Glutamatergic neuron (in vitro differentiated cells): Measurements from ENCODE around the gene EIF4G1. TPM values are rescaled to one million over a fixed set of nuclear protein-coding genes. Genes with fewer than 3 reads are reported as not detected.
A peak's percentile ranks its signal among the peaks of the same experiment; 100 is the strongest.

Source experiments
- DNase-seq: peaks from one replicate; pipeline ENCODE4 v3.0.0; 2022
- H3K27ac Mint-ChIP-seq: one replicate; pipeline ENCODE4 v1.8.0; 2020; ENCODE audit warnings: mild to moderate bottlenecking, mixed read lengths, inconsistent platforms; ENCODE audit not compliant: unreplicated experiment
- H3K27me3 Mint-ChIP-seq: one replicate; pipeline ENCODE4 v1.8.0; 2020; ENCODE audit warnings: mild to moderate bottlenecking, moderate library complexity, mixed read lengths, inconsistent platforms; ENCODE audit not compliant: unreplicated experiment
- H3K36me3 Mint-ChIP-seq: one replicate; pipeline ENCODE4 v1.8.0; 2020; ENCODE audit warnings: mild to moderate bottlenecking, mixed read lengths, inconsistent platforms; ENCODE audit not compliant: unreplicated experiment
- H3K4me1 Mint-ChIP-seq: one replicate; pipeline ENCODE4 v1.8.0; 2020; ENCODE audit warnings: mild to moderate bottlenecking, low read depth, mixed read lengths, inconsistent platforms; ENCODE audit not compliant: unreplicated experiment
- H3K4me3 Mint-ChIP-seq: one replicate; pipeline ENCODE4 v1.8.0; 2020; ENCODE audit warnings: mild to moderate bottlenecking, mixed read lengths, inconsistent platforms; ENCODE audit not compliant: unreplicated experiment
- H3K9me3 Mint-ChIP-seq: one replicate; pipeline ENCODE4 v1.8.0; 2020; ENCODE audit warnings: mild to moderate bottlenecking, moderate library complexity, mixed read lengths, inconsistent platforms; ENCODE audit not compliant: unreplicated experiment
- total RNA-seq: library from RNA; stranded (reverse); fragmentation: NEBNext Ultra II Directional; extraction: Animal tissue kit (Norgen Biotek cat#: 25700); gene quantifications from one replicate; pipeline ENCODE4 v1.2.1, GENCODE V29; 2021; ENCODE audit not compliant: unreplicated experiment
- TF ChIP-seq, protein P1 (sequence below): fragments of 200-600 bp; sonication (generic); IDR thresholded peaks from one replicate; pipeline ENCODE4 v1.5.0; 2021; ENCODE audit not compliant: partially characterized antibody, unreplicated experiment

EIF4G1 gene
- total RNA-seq, 1 donor from 2014 or later, result 346 TPM

GRCh38 chr3:184296616-184297015 lies 17.8 kb upstream of the EIF4G1 start:
- H3K4me3 Mint-ChIP-seq, result no peak overlapping the region
- TF ChIP-seq, protein P1, sequence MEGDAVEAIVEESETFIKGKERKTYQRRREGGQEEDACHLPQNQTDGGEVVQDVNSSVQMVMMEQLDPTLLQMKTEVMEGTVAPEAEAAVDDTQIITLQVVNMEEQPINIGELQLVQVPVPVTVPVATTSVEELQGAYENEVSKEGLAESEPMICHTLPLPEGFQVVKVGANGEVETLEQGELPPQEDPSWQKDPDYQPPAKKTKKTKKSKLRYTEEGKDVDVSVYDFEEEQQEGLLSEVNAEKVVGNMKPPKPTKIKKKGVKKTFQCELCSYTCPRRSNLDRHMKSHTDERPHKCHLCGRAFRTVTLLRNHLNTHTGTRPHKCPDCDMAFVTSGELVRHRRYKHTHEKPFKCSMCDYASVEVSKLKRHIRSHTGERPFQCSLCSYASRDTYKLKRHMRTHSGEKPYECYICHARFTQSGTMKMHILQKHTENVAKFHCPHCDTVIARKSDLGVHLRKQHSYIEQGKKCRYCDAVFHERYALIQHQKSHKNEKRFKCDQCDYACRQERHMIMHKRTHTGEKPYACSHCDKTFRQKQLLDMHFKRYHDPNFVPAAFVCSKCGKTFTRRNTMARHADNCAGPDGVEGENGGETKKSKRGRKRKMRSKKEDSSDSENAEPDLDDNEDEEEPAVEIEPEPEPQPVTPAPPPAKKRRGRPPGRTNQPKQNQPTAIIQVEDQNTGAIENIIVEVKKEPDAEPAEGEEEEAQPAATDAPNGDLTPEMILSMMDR, result no peak
- no peak overlapping the region for H3K27ac Mint-ChIP-seq
- peaks cover 6% of the 10 kb centered on the region for H3K4me1 Mint-ChIP-seq
- DNase-seq, result no peak
- H3K27me3 Mint-ChIP-seq, result peaks cover 4% of the 10 kb centered on the region
- H3K36me3 Mint-ChIP-seq, result no peaks in the 10 kb centered on the region
- peaks cover 2% of the 10 kb centered on the region for H3K9me3 Mint-ChIP-seq

DNA sequence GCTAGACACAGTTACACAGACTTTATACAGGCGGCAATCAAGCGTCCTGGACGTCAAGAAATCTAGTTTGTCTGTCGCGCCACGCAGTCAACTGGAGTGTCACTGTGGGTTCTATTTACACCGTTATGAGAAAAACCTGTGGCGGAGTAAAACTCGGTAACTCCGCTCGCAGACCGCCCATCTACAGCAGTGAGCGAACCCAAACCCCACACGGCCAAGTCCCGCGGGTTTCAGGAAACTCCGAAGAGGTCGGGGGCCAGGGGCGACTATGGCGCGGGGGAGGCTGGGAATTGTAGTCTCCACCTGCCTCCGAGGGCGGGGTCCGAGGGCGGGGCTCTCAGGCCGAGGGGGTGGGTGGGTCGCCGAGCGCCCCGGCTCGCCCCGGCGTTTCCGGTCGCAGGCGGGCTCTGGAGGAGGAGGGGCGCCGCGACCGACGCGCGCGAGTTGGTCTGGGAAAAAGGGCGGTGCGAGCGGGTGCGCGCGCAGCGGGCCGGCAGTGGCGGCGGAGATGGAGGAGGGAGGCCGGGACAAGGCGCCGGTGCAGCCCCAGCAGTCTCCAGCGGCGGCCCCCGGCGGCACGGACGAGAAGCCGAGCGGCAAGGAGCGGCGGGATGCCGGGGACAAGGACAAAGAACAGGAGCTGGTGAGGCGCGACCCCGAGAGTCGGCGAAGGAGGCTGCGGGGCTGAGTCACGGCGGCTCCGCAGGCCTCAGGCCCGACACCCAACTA lies 15.5 kb upstream of the EIF4G1 start, which contains the start of gene PSMD2:
Gene PSMD2 (plus strand): TSS at position 483 of the 729 bp plus-strand sequence. CDS start 26 bp downstream, at position 509.
- peak; percentile 99 for DNase-seq
- TF ChIP-seq, protein P1, result peak; percentile 9

DNA sequence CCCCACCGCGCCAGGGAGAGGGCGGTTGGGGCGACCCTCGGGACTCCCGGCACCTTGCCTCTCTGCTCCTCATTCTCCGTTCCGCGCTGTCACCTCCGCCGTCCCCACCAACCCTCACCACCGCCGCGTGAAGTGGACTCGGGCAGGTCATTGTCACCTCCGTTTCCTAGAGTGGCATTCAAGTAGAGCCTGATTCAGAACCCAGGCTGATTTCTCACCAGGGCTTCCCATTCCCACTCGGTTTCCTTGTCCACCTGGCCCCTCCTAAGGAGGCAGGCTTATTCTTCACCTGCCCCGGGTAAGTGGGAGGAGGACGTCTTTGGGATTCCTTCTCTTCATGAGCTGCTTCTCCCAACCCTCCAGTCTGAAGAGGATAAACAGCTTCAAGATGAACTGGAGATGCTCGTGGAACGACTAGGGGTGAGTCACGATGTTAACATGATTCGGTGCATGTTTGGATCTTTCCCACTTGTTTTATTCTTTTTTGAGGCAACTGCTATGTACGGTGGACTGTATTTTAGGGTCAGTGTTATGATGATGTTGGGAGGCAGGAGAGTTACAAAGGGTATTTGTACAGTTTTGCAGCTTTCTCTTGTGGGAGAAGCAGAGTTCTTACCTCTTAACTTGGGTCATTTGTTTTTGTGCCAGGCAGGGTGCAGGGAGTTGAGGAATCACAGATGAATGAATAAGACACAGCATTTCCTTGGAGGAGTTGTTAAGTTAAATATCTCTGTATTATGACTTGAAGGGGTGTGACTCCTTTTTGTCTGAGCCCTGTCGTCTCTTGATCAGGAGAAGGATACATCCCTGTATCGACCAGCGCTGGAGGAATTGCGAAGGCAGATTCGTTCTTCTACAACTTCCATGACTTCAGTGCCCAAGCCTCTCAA lies 14.7 kb upstream of the EIF4G1 start:
- H3K4me3 Mint-ChIP-seq, result peak overlapping the region; percentile 91
- no peaks in the 10 kb centered on the region for H3K36me3 Mint-ChIP-seq
- peak overlapping the region; percentile 15 for H3K27ac Mint-ChIP-seq
- peaks cover 4% of the 10 kb centered on the region for H3K27me3 Mint-ChIP-seq
- TF ChIP-seq, protein P1, result no peak
- peaks cover 2% of the 10 kb centered on the region for H3K9me3 Mint-ChIP-seq
- DNase-seq, result no peak
- peaks cover 6% of the 10 kb centered on the region for H3K4me1 Mint-ChIP-seq

More for the DNA sequence above, 15.5 kb upstream of the EIF4G1 start, which contains the start of gene PSMD2:
- peaks cover 6% of the 10 kb centered on the region for H3K4me1 Mint-ChIP-seq
- peak within 1 kb of the TSS; percentile 91 for H3K4me3 Mint-ChIP-seq
- peaks cover 2% of the 10 kb centered on the region for H3K9me3 Mint-ChIP-seq
- H3K27me3 Mint-ChIP-seq, result peaks cover 4% of the 10 kb centered on the region
- peak within 1 kb of the TSS; percentile 64 for H3K27ac Mint-ChIP-seq
- H3K36me3 Mint-ChIP-seq, result no peaks in the 10 kb centered on the region

GRCh38 chr3:184300378-184300720 lies 14.1 kb upstream of the EIF4G1 start:
- Mint-ChIP-seq H3K27ac (no peak overlapping the region), H3K27me3 (peaks cover 4% of the 10 kb centered on the region), H3K9me3 (peaks cover 2% of the 10 kb centered on the region), H3K4me3 (peak overlapping the region; percentile 91), H3K4me1 (peaks cover 6% of the 10 kb centered on the region), H3K36me3 (no peaks in the 10 kb centered on the region)
- no peak for DNase-seq
- TF ChIP-seq, protein P1, result no peak
